HepG2 (cell line): ENCODE data around the gene RGL3. TPM values are rescaled to one million over a fixed set of nuclear protein-coding genes. Genes with fewer than 3 reads are reported as not detected.
A peak's percentile ranks its signal among the peaks of the same experiment; 100 is the strongest.

ENCODE experiments used
- BRCA1 ChIP-seq: sonication (generic); formaldehyde crosslinking; IDR thresholded peaks from 2 replicates; pipeline ENCODE4 v1.4.0; 2020; ENCODE audit warnings: missing genetic modification reagents
- CCAR2 ChIP-seq: fragments of 200-400 bp; formaldehyde crosslinking; optimal IDR thresholded peaks from 2 replicates; pipeline ENCODE3; 2018; ENCODE audit warnings: low read depth, mild to moderate bottlenecking, low read length, moderate library complexity
- CREB1 ChIP-seq, 2 experiments: fragments of 450-650 bp in 1 of 2; IDR thresholded peaks; 2 replicates each; pipeline ENCODE4 v1.6.1; 2016 to 2017; ENCODE audit warnings: control low read depth in 1 of 2, mild to moderate bottlenecking in 1 of 2, missing compliant biosample characterization in 1 of 2, missing genetic modification characterization in 1 of 2
- ELF4 ChIP-seq: sonication (generic); formaldehyde crosslinking; IDR thresholded peaks from 2 replicates; pipeline ENCODE4 v1.5.0; 2020; ENCODE audit warnings: missing genetic modification reagents, mild to moderate bottlenecking, moderate library complexity, borderline replicate concordance
- HDAC6 ChIP-seq: fragments of 200-600 bp; sonication (generic); IDR thresholded peaks from 2 replicates; pipeline ENCODE4 v1.7.0; 2017; ENCODE audit warnings: mild to moderate bottlenecking, antibody characterized with exemption, low read length, low read depth
- HNF4G ChIP-seq, 2 experiments: sonication (generic) in 1 of 2; formaldehyde crosslinking in 1 of 2; IDR thresholded peaks; 2 replicates each; pipeline versions ENCODE4 v1.4.0 to v1.6.1; 2011 to 2020; ENCODE audit warnings: borderline replicate concordance in 2 of 2, low read depth in 2 of 2, mild to moderate bottlenecking in 2 of 2, low read length in 1 of 2, missing genetic modification reagents in 1 of 2, moderate library complexity in 1 of 2
- RBAK ChIP-seq: sonication (generic); formaldehyde crosslinking; IDR thresholded peaks from 2 replicates; pipeline ENCODE4 v1.5.1; 2020; ENCODE audit warnings: mild to moderate bottlenecking, missing genetic modification reagents
- RXRA ChIP-seq: sonication (generic); formaldehyde crosslinking; IDR thresholded peaks from 2 replicates; pipeline ENCODE4 v1.5.1; 2020; ENCODE audit warnings: missing genetic modification reagents
- SPEN ChIP-seq: sonication (generic); formaldehyde crosslinking; IDR thresholded peaks from 2 replicates; pipeline ENCODE4 v1.5.1; 2020; ENCODE audit warnings: low read depth, mild to moderate bottlenecking, missing genetic modification reagents
- STAT5B ChIP-seq: sonication (generic); formaldehyde crosslinking; IDR thresholded peaks from 2 replicates; pipeline ENCODE4 v1.4.0; 2020; ENCODE audit warnings: missing genetic modification reagents
- TAF1 ChIP-seq: sonication (generic); formaldehyde crosslinking; IDR thresholded peaks from 2 replicates; pipeline ENCODE4 v1.4.0; 2020; ENCODE audit warnings: missing genetic modification reagents
- TARDBP ChIP-seq: sonication (generic); formaldehyde crosslinking; IDR thresholded peaks from 2 replicates; pipeline ENCODE4 v1.8.0; 2022; ENCODE audit warnings: mild to moderate bottlenecking, missing genetic modification reagents
- THYN1 ChIP-seq: sonication (generic); formaldehyde crosslinking; IDR thresholded peaks from 2 replicates; pipeline ENCODE4 v1.8.1; 2023; ENCODE audit warnings: low read depth, mild to moderate bottlenecking, moderate library complexity, missing genetic modification reagents, borderline replicate concordance
- ZFP1 ChIP-seq: IDR thresholded peaks from 2 replicates; pipeline ENCODE4 v1.6.1; 2016
- ZFP62 ChIP-seq: sonication (generic); formaldehyde crosslinking; IDR thresholded peaks from 2 replicates; pipeline ENCODE4 v1.4.0; 2020; ENCODE audit warnings: missing genetic modification reagents
- ZNF160 ChIP-seq: sonication (generic); formaldehyde crosslinking; IDR thresholded peaks from 2 replicates; pipeline ENCODE4 v1.8.0; 2022; ENCODE audit warnings: mild to moderate bottlenecking, inconsistent platforms, missing genetic modification reagents
- ZNF335 ChIP-seq: sonication (generic); formaldehyde crosslinking; IDR thresholded peaks from 2 replicates; pipeline ENCODE4 v1.4.0; 2020; ENCODE audit warnings: missing genetic modification reagents
- ZNF44 ChIP-seq: sonication (generic); formaldehyde crosslinking; IDR thresholded peaks from 2 replicates; pipeline ENCODE4 v1.5.1; 2020; ENCODE audit warnings: mild to moderate bottlenecking, missing genetic modification reagents
- ZNF7 ChIP-seq: IDR thresholded peaks from 2 replicates; pipeline ENCODE4 v1.6.1; 2016; ENCODE audit warnings: missing biosample characterization, missing genetic modification reagents
- ZNF883 ChIP-seq: sonication (generic); formaldehyde crosslinking; IDR thresholded peaks from 2 replicates; pipeline ENCODE4 v1.5.1; 2020; ENCODE audit warnings: mild to moderate bottlenecking, missing genetic modification reagents; ENCODE audit errors: not compliant biosample characterization
- polyA plus RNA-seq, 8 experiments: library from polyadenylated mRNA; depleted of rRNA in 3 of 8; stranded (reverse) in 7 of 8; unstranded in 1 of 8; fragments of >200 nt; fragmentation: Illumina TruSeq in 4 of 8; extraction: Trizol in 4 of 8; gene quantifications; 2 replicates each; pipeline versions ENCODE4 v1.2.1 to v1.2.3, GENCODE V29; 2011 to 2016; ENCODE audit warnings: low read depth in 4 of 8, missing spikeins in 1 of 8, mixed read lengths in 1 of 8; ENCODE audit not compliant: insufficient read depth in 1 of 8
- total RNA-seq, 5 experiments: library from RNA; depleted of rRNA; stranded (reverse); fragments of >200 nt; fragmentation: Illumina TruSeq; extraction: Trizol; gene quantifications; 2 replicates each; pipeline ENCODE4 v1.2.3, GENCODE V29; 2016; ENCODE audit warnings: low read depth in 1 of 5
- TF ChIP-seq, protein P1 (sequence below): IDR thresholded peaks from 2 replicates; pipeline ENCODE4 v1.6.1; 2016; ENCODE audit warnings: missing genetic modification reagents, missing compliant biosample characterization
- TF ChIP-seq, protein P2 (sequence below), 2 experiments: fragments of 450-650 bp in 1 of 2; sonication (generic) in 1 of 2; formaldehyde crosslinking; IDR thresholded peaks; 2 replicates each; pipeline versions ENCODE4 v1.5.0 to v1.8.0; 2020 to 2022; ENCODE audit warnings: mild to moderate bottlenecking in 1 of 2, missing genetic modification reagents in 1 of 2
- TF ChIP-seq, protein P3 (sequence below), 2 experiments: sonication (generic) in 1 of 2; formaldehyde crosslinking in 1 of 2; IDR thresholded peaks; 2 replicates each; pipeline versions ENCODE4 v1.5.1 to v1.6.1; 2011 to 2020; ENCODE audit warnings: borderline replicate concordance in 1 of 2, low read depth in 1 of 2, low read length in 1 of 2, mild to moderate bottlenecking in 1 of 2, missing genetic modification reagents in 1 of 2, moderate library complexity in 1 of 2
- TF ChIP-seq, protein P4 (sequence below): sonication (generic); formaldehyde crosslinking; IDR thresholded peaks from 2 replicates; pipeline ENCODE4 v1.4.0; 2020; ENCODE audit warnings: missing genetic modification reagents

The RGL3 gene
- total and polyA plus RNA-seq, 2 of the 13 experiments (the other 11 are each of a cell fraction or from before 2014, with no cell fraction given) = 4.2 to 7.6 TPM

DNA sequence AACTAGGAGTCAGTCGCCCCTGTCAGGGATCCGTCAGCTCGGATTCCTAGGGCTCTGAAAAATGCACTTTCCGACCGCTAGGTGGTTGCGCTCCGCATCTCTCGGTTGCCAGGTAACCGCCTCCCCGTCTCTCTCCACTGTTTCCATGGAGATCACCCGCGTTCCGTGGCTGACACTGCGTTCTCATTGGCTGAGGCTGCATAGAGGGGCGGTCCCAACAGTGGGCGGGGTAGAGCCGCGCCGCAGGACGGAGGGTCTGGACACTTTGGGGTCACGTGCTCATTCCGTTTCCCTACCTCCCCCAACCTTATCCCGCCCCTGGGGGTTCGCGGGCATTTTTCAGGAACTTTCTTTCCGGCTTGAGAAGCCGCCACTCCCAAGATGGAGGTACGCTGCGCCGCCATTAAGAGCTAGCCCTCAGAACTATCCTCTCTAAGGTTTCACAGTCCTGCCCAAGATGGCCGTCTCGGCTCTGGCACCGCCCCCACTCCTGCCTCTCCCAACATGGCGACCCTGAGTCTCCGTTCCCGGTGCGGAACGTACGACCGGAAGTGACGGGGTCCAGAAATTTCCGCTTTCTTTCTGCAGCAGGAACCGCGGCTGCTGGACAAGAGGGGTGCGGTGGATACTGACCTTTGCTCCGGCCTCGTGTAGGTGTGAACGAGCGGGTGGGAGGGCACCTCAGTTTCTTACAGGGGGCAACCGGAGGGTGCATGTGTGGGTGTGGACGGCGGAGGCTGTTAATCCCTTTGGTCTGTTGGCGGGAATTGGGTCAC, 16.1 kb upstream of the RGL3 start, which contains the start of the genes ODAD3 and PRKCSH (continued):
- TF ChIP-seq CREB1 (IDR thresholded peaks at IDR 0.05) (peak; percentile 89), CREB1 (CRISPR knock-in tag; IDR thresholded peaks at IDR 0.05) (peak; percentile 99), ZNF7 (CRISPR knock-in tag) (no peak), ZNF160 (CRISPR knock-in tag) (peak; percentile 34; the same call in 1 of the 2 replicates), SPEN (CRISPR knock-in tag) (peak; percentile 94), ZFP1 (CRISPR knock-in tag) (peak; percentile 33; the same call in 1 of the 2 replicates), ZFP62 (no peak), RXRA (CRISPR knock-in tag) (no peak), TARDBP (CRISPR knock-in tag) (peak; percentile 91), HNF4G (IDR thresholded peaks at IDR 0.05; ENCODE audit: borderline replicate concordance, low read depth, low read length) (peak; percentile 96), HNF4G (CRISPR knock-in tag; IDR thresholded peaks at IDR 0.05; ENCODE audit: borderline replicate concordance, low read depth) (peak; percentile 85; the same call in 1 of the 2 replicates), THYN1 (no peak), BRCA1 (CRISPR knock-in tag) (peak; percentile 81), ZNF335 (CRISPR knock-in tag) (no peak), CCAR2 (no peak), TAF1 (CRISPR knock-in tag) (peak; percentile 90), ZNF44 (CRISPR knock-in tag) (peak; percentile 76), RBAK (no peak), ELF4 (CRISPR knock-in tag) (peak; percentile 81; the same call in 1 of the 2 replicates), HDAC6 (no peak), STAT5B (no peak), ZNF883 (CRISPR knock-in tag) (peak; percentile 48)
- TF ChIP-seq, protein P1, sequence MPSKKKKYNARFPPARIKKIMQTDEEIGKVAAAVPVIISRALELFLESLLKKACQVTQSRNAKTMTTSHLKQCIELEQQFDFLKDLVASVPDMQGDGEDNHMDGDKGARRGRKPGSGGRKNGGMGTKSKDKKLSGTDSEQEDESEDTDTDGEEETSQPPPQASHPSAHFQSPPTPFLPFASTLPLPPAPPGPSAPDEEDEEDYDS (CRISPR knock-in tag) = peak; percentile 69; the same call in 1 of the 2 replicates
- TF ChIP-seq, protein P2, sequence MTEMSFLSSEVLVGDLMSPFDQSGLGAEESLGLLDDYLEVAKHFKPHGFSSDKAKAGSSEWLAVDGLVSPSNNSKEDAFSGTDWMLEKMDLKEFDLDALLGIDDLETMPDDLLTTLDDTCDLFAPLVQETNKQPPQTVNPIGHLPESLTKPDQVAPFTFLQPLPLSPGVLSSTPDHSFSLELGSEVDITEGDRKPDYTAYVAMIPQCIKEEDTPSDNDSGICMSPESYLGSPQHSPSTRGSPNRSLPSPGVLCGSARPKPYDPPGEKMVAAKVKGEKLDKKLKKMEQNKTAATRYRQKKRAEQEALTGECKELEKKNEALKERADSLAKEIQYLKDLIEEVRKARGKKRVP (CRISPR knock-in tag; IDR thresholded peaks at IDR 0.05) = peak in 1 of 2 experiments; percentile 58; a peak in 1 of 4 replicates
- TF ChIP-seq, protein P3, sequence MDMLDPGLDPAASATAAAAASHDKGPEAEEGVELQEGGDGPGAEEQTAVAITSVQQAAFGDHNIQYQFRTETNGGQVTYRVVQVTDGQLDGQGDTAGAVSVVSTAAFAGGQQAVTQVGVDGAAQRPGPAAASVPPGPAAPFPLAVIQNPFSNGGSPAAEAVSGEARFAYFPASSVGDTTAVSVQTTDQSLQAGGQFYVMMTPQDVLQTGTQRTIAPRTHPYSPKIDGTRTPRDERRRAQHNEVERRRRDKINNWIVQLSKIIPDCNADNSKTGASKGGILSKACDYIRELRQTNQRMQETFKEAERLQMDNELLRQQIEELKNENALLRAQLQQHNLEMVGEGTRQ (IDR thresholded peaks at IDR 0.05; ENCODE audit: low read depth, low read length) = peak; percentile 90
- TF ChIP-seq, protein P3 (CRISPR knock-in tag; IDR thresholded peaks at IDR 0.05; ENCODE audit: borderline replicate concordance) = peak; percentile 98
- TF ChIP-seq, protein P4, sequence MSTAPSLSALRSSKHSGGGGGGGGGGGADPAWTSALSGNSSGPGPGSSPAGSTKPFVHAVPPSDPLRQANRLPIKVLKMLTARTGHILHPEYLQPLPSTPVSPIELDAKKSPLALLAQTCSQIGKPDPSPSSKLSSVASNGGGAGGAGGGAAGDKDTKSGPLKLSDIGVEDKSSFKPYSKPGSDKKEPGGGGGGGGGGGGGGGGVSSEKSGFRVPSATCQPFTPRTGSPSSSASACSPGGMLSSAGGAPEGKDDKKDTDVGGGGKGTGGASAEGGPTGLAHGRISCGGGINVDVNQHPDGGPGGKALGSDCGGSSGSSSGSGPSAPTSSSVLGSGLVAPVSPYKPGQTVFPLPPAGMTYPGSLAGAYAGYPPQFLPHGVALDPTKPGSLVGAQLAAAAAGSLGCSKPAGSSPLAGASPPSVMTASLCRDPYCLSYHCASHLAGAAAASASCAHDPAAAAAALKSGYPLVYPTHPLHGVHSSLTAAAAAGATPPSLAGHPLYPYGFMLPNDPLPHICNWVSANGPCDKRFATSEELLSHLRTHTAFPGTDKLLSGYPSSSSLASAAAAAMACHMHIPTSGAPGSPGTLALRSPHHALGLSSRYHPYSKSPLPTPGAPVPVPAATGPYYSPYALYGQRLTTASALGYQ (CRISPR knock-in tag) = peak; percentile 24; the same call in 1 of the 2 replicates
